ENCODE measurements around the gene THEMIS. TPM values are rescaled to one million over a fixed set of nuclear protein-coding genes. Genes with fewer than 3 reads are reported as not detected.

THEMIS gene
- total RNA-seq, 1 donor from 2014 or later: not detected

- H3K27ac ChIP-seq: no peak overlapping the region
- no peaks in the 10 kb centered on the region for H4K20me1 ChIP-seq (ENCODE audit: low read depth)
- no peak overlapping the region for H2AFZ ChIP-seq (replicated peaks)
- Mint-ChIP-seq H3K4me1 (no peaks in the 10 kb centered on the region), H3K9me3 (no peaks in the 10 kb centered on the region), H3K4me3 (no peak overlapping the region), H3K36me3 (no peaks in the 10 kb centered on the region), H3K27me3 (ENCODE audit: insufficient read depth, low read depth) (no peaks in the 10 kb centered on the region), H3K27ac (no peak overlapping the region)
- no peaks in the 10 kb centered on the region for H3K4me1 ChIP-seq
- H3K4me2 ChIP-seq: no peak overlapping the region
- H3K9ac ChIP-seq: no peak overlapping the region
- no peaks in the 10 kb centered on the region for H3K36me3 ChIP-seq
- no peaks in the 10 kb centered on the region for H3K79me2 ChIP-seq (ENCODE audit: low read depth)
- H3F3A ChIP-seq (ENCODE audit: low read depth): no peaks in the 10 kb centered on the region
- H3K27me3 ChIP-seq: no peaks in the 10 kb centered on the region
- no peak overlapping the region for H3K4me3 ChIP-seq
- DNase-seq (ENCODE audit: low spot score): no peak
- no peaks in the 10 kb centered on the region for H3K9me3 ChIP-seq (ENCODE audit: low read depth)
- no peak for TF ChIP-seq CTCF (IDR thresholded peaks at IDR 0.05)
- no peak for TF ChIP-seq EZH2phosphoT487 (IDR thresholded peaks at IDR 0.05)
Measured at GRCh38 chr6:127813699-127814027, 87.2 kb downstream of the THEMIS start.

- Mint-ChIP-seq H3K4me1 (no peaks in the 10 kb centered on the region), H3K9me3 (no peaks in the 10 kb centered on the region), H3K27me3 (ENCODE audit: insufficient read depth, low read depth) (no peaks in the 10 kb centered on the region), H3K36me3 (no peaks in the 10 kb centered on the region), H3K27ac (no peak overlapping the region), H3K4me3 (no peak overlapping the region)
- Histone ChIP-seq H3K9ac (no peak overlapping the region), H3K4me2 (no peak overlapping the region), H4K20me1 (ENCODE audit: low read depth) (no peaks in the 10 kb centered on the region), H3F3A (ENCODE audit: low read depth) (no peaks in the 10 kb centered on the region), H2AFZ (replicated peaks) (no peak overlapping the region), H3K79me2 (ENCODE audit: low read depth) (no peaks in the 10 kb centered on the region), H3K4me1 (no peaks in the 10 kb centered on the region), H3K4me3 (no peak overlapping the region), H3K27me3 (no peaks in the 10 kb centered on the region), H3K27ac (no peak overlapping the region), H3K36me3 (no peaks in the 10 kb centered on the region), H3K9me3 (ENCODE audit: low read depth) (no peaks in the 10 kb centered on the region)
- TF ChIP-seq EZH2 (IDR thresholded peaks at IDR 0.05) (no peak), CTCF (IDR thresholded peaks at IDR 0.05) (no peak), EZH2phosphoT487 (IDR thresholded peaks at IDR 0.05) (no peak)
- DNase-seq (ENCODE audit: low spot score): no peak
Measured at GRCh38 chr6:127812985-127813698, 87.7 kb downstream of the THEMIS start.

GRCh38 chr6:127811900-127812570, 88.8 kb downstream of the THEMIS start:
- Histone ChIP-seq H3K4me2 (no peak overlapping the region), H4K20me1 (ENCODE audit: low read depth) (no peaks in the 10 kb centered on the region), H3K27me3 (no peaks in the 10 kb centered on the region), H3K27ac (no peak overlapping the region), H3K4me1 (no peaks in the 10 kb centered on the region), H3K4me3 (no peak overlapping the region), H3F3A (ENCODE audit: low read depth) (no peaks in the 10 kb centered on the region), H3K79me2 (ENCODE audit: low read depth) (no peaks in the 10 kb centered on the region), H2AFZ (replicated peaks) (no peak overlapping the region), H3K9ac (no peak overlapping the region), H3K9me3 (ENCODE audit: low read depth) (no peaks in the 10 kb centered on the region), H3K36me3 (no peaks in the 10 kb centered on the region)
- no peak for TF ChIP-seq EZH2phosphoT487 (IDR thresholded peaks at IDR 0.05)
- no peak for TF ChIP-seq EZH2 (IDR thresholded peaks at IDR 0.05)
- TF ChIP-seq CTCF (IDR thresholded peaks at IDR 0.05): no peak
- Mint-ChIP-seq H3K9me3 (no peaks in the 10 kb centered on the region), H3K4me1 (no peaks in the 10 kb centered on the region), H3K4me3 (no peak overlapping the region), H3K27ac (no peak overlapping the region), H3K27me3 (ENCODE audit: insufficient read depth, low read depth) (no peaks in the 10 kb centered on the region), H3K36me3 (no peaks in the 10 kb centered on the region)
- DNase-seq (ENCODE audit: low spot score): no peak
